Raji (cell line): ENCODE results near the gene TNFRSF6B.
A peak's percentile ranks its signal among the peaks of the same experiment; 100 is the strongest.

Experiments used
- POLR2A ChIP-seq: IDR thresholded peaks from 2 replicates; pipeline ENCODE4 v1.6.1; 2011; ENCODE audit warnings: low read depth, low read length, control low read depth; ENCODE audit not compliant: insufficient read depth

Gene TNFRSF6B

DNA sequence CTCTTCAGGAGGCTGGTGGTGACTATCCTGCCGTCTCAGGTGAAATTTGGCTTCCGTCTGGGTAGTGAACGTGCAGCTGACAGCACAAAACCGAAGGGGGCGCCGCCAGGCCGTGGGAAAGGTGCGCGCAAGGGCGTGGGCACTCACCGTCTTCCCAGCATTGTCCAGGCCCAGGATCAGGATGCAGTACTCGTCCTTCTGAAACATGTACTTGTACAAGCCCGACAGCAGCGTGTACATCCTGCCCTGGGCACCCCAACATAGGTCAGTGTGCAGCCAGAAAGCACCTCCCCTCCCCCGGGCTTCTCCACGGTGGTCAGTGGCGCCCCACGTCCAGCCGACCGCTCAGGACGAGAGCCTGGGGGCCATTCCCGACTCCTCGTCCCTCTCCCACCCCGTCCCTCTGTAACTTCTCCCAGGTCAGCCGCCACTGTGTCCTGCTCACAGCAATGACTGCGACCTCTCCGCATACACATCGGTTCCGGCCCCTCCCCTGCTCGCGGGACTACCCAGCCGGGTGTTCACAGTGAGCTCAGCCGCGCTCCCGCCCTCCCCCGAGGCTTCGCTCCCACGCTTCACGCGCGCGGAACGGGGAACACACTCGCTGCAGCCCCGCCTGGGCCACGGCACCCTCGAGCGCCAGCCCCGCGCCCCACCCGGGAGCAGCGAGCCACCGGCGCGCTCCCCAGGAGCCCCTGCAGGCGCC, 10.6 kb downstream of the TNFRSF6B start:
- peak; percentile 26; the same call in 1 of the 2 replicates for TF ChIP-seq POLR2A

GRCh38 chr20:63707558-63708300, 11.3 kb downstream of the TNFRSF6B start, which contains the start of the genes ARFRP1 and ZGPAT:
ARFRP1 (minus strand) TSS chr20:63707976; CDS start chr20:63707091, 885 bp downstream.
ZGPAT (plus strand) TSS chr20:63708039; CDS start chr20:63708581, 542 bp downstream.
- TF ChIP-seq POLR2A: peak; percentile 69

DNA sequence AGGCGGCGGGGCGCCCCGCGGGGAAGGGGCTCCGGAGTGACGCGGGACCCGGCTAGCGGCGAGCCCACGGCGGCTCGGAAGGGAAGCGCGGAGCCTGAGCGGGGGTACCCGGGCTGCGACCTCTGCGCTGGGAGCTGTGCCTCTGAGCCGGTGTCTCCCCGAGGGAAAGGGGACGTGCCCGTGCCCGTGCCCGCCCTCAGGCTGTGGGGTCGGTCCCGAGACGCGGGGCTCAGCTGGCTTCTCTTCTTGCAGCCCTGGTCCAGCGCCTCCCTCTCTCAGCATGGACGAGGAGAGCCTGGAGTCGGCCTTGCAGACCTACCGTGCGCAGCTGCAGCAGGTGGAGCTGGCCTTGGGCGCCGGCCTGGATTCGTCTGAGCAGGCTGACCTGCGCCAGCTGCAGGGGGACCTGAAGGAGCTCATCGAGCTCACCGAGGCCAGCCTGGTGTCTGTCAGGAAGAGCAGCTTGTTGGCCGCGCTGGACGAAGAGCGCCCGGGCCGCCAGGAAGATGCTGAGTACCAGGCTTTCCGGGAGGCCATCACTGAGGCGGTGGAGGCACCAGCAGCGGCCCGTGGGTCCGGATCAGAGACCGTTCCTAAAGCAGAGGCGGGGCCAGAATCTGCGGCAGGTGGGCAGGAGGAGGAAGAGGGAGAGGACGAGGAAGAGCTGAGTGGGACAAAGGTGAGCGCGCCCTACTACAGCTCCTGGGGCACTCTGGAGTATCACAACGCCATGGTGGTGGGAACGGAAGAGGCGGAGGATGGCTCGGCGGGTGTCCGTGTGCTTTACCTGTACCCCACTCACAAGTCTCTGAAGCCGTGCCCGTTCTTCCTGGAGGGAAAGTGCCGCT, 12.1 kb downstream of the TNFRSF6B start:
- TF ChIP-seq POLR2A: no peak

DNA sequence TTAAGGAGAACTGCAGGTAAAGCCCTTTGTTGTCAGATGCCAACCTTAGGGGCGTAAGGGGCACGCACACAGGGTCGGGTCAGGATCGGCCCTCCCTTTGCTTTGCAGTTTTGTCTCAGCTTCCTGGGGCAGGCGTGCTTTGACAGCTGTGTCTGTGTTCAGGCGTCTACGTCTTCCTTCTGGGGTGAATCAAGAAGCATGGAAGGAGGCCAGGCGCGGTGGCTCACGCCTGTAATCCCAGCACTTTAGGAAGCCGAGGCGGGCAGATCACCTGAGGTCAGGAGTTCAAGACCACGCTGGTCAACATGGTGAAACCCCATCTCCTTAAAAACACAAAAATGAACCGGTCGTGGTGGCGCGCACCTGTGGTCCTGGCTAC, 12.7 kb downstream of the TNFRSF6B start:
- TF ChIP-seq POLR2A: no peak

GRCh38 chr20:63711085-63711645, 14.7 kb downstream of the TNFRSF6B start:
- no peak for TF ChIP-seq POLR2A

DNA sequence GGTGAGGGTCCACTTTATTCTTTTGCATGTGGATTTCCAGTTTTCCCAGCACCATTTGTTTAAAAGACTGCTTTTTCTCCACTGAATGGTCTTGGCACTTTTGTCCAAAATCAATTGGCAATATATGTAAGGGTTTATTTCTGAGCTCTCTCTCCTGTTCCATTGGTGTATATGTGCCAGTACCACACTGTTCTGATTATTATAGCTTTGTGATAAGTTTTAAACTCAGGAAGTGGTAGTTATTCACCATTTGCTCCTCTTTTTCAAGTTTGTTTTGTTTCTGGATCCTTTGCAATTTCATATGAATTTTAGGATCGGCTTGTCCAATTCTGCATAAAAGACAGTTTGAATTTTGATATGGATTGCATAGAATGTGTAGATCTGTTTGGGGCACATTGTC, 15.7 kb downstream of the TNFRSF6B start:
- no peak for TF ChIP-seq POLR2A

GRCh38 chr20:63714858-63715257, 18.4 kb downstream of the TNFRSF6B start:
- TF ChIP-seq POLR2A: no peak

DNA sequence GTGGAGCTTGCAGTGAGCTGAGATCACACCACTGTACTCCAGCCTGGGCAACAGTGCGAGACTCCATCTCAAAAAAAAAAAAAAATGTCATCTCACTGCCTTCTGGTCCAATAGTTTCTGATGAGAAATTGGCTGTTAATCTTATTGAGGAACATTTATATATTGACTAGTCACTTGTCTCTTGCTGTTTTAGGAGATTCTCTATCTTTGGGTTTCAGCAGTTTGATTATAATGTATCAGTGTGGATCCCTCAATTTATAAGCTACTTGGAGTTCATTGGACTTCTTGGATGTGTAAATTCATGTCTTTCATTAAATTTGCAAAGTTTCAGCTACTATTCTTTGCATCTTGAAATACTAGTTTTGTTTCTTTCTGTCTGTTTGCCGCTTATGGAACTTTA, 22.5 kb downstream of the TNFRSF6B start:
- TF ChIP-seq POLR2A: no peak

- TF ChIP-seq POLR2A: no peak
Observed at GRCh38 chr20:63731410-63731809, 35.0 kb downstream of the TNFRSF6B start.

DNA sequence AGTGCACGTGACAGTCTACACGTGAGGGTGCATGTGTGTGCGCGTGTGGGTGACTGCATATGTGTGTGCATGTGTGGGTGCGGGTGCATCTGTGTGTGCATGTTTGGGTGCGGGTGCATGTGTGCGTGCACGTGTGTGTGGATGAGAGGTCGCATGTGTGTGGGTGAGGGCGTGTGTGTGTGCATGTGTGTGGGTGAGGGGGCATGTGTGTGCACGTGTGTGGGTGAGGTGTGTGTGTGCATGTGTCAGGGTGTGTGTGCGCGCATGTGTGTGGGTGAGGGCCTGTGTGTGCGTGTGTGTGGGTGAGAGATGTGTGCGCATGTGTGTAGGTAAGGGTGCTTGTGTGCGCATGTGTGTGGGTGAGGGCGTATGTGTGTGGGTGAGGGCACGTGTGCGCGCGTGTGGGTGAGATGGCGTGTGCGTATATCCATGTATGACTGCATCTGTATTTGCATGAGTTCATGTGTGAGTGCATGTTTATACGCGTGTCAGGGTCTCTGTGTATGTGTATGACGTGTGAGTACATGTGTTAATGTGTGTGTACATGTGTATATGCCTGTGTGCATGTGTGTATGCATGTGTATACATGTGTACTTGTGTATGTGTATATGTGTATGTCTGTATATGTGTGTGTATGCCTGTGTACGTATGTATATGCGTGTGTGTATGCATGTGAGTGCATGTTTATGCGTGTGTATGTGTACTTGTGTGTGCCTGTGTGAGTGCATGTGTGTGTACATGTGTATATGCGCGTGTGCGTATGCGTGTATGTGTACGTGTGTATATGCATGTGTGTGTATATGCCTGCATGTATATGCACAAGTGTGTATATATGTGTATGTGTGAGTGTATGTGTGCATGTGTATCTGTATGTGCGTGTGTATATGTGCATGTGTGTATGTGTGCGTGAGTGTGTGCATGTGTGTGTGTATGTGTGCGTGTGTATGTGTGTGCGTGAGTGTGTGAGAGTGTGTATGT, 36.0 kb downstream of the TNFRSF6B start:
- TF ChIP-seq POLR2A: no peak

DNA sequence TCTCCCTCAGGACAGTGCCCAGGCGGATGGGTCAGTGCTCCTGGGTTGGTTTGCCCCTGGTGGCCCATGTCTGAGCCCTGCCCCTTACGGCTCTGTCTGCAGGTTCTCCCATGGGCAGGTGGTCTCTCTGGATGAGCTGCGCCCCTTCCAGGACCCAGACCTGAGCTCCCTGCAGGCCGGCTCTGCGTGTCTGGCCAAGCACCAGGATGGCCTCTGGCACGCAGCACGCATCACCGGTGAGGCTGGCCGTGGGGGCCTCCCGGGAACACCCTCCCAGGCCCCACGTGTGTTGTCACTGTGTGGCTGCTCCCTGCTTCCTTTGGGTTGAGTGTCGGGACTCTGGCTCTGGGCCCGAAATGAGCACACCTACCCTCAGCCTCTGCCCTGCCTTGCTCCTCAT, 36.7 kb downstream of the TNFRSF6B start:
- no peak for TF ChIP-seq POLR2A

DNA sequence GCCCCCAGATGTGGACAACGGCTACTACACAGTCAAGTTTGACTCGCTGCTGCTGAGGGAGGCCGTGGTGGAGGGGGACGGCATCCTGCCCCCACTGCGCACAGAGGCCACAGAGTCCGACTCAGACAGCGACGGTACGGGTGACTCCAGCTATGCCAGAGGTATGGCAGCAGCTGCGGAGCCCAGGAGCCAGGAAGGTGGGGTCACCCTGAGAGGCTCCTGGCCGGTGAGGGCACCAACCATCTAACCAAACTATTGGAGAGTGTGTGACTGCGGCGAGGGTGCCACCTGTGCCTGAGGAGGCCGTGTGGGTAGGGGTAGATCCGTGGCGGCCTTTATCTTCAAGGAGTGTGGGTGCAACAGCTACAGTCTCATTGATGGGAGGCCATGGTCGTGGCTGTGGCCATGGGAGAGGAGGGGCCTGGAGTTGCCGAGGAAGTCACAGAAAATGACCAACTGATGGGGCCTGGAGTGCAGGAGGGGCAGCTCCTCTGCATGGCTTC, 37.2 kb downstream of the TNFRSF6B start:
- no peak for TF ChIP-seq POLR2A

DNA sequence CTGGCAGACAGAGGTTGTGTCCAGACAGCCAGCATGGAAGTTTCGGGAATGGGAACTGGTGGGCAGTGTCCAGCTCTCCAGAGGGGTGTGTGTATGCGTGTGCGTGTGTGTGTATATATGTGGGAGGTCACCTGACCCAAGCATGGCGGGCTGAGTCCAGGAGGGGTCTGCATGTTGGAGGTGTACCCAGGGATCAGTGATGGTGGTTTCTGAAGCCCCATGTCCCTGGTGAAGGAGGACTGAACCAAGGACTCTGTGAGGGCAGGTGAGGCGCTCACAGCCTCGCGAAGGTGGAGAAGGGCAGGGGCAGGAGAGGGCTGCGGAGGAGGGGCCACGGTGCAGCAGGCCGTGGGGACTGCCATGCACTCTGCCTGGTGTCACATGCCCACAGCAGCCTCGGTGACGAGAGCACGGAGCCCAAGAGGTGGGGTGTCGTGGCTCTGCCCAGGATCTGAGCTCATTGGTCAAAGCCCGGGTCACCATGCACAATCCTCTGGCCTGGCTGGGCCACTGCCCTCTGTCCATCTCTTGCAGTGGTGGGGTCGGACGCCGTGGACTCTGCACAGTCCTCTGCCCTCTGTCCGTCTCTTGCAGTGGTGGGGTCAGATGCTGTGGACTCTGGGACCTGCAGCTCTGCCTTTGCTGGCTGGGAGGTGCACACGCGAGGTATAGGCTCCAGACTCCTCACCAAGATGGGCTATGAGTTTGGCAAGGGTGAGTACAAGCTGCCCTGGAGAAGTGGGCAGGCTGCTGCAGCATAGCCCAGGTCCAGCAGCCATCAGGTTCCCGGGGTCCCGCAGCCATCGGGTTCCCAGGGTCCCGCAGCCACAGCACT, 37.9 kb downstream of the TNFRSF6B start:
- TF ChIP-seq POLR2A: no peak
